WI38 (cell line): ENCODE measurements around the gene DAP.

ENCODE experiments used
- H3K4me3 ChIP-seq: 2 replicates; pipeline ENCODE4 v1.5.1; 2011; ENCODE audit warnings: low read depth, mild to moderate bottlenecking, control low read depth, low read length
- TF ChIP-seq, protein P1 (sequence below): IDR thresholded peaks from 2 replicates; pipeline ENCODE4 v1.5.1; 2012; ENCODE audit warnings: low read depth, mild to moderate bottlenecking, control low read depth, low read length

DAP gene

GRCh38 chr5:10750909-10751308, 10.1 kb downstream of the DAP start:
- no peak overlapping the region for H3K4me3 ChIP-seq
- TF ChIP-seq, protein P1, sequence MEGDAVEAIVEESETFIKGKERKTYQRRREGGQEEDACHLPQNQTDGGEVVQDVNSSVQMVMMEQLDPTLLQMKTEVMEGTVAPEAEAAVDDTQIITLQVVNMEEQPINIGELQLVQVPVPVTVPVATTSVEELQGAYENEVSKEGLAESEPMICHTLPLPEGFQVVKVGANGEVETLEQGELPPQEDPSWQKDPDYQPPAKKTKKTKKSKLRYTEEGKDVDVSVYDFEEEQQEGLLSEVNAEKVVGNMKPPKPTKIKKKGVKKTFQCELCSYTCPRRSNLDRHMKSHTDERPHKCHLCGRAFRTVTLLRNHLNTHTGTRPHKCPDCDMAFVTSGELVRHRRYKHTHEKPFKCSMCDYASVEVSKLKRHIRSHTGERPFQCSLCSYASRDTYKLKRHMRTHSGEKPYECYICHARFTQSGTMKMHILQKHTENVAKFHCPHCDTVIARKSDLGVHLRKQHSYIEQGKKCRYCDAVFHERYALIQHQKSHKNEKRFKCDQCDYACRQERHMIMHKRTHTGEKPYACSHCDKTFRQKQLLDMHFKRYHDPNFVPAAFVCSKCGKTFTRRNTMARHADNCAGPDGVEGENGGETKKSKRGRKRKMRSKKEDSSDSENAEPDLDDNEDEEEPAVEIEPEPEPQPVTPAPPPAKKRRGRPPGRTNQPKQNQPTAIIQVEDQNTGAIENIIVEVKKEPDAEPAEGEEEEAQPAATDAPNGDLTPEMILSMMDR, result no peak

DNA sequence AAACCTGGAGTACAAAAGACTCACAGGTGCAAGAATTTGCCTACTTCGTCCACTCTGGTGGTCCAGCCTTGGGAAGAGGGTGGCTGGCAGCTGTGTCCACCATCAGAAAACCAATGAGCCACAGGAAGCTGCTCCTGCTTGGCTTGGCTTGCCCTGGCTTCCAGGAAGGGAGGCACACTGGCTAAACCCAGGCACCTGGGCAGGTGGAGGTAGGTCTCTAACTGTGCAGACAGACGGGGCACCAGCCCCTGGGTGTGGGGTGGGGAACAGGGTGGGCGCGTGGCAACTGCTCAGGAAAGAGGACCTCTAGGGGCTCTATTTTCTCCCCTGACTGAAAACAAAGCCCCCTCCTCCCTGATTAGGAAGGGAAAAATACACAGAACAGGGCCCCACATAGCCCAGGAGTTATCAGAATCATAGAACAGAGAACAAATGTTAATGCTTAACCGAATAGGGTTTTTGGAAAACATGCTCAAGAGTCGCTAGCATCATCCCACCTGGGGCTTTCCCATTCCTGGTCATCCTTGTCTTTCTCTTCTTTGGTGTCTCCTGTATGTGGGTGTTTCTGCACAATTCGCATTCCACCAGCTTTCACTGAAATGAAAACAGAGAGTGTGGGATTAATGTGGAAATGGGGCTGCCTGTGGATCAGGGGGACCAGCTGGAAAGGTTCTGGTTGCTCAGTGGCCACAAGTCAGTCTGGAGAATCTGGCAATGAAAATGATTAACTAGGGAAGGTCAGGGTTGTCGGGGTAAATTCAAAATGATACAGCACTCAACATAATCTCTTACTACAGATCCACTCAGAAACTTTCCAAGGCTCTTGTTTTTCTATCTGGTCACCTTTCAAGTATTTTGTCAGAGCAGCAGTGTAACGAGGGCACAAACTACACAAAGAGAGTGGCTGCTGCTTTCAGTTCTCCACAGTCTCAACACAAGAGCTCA, 13.1 kb downstream of the DAP start:
- TF ChIP-seq, protein P1, result no peak
- no peak overlapping the region for H3K4me3 ChIP-seq

GRCh38 chr5:10746711-10747110, 14.3 kb downstream of the DAP start:
- no peak overlapping the region for H3K4me3 ChIP-seq
- TF ChIP-seq, protein P1, result no peak

GRCh38 chr5:10745133-10745532, 15.9 kb downstream of the DAP start:
- TF ChIP-seq, protein P1, result no peak
- H3K4me3 ChIP-seq, result no peak overlapping the region

DNA sequence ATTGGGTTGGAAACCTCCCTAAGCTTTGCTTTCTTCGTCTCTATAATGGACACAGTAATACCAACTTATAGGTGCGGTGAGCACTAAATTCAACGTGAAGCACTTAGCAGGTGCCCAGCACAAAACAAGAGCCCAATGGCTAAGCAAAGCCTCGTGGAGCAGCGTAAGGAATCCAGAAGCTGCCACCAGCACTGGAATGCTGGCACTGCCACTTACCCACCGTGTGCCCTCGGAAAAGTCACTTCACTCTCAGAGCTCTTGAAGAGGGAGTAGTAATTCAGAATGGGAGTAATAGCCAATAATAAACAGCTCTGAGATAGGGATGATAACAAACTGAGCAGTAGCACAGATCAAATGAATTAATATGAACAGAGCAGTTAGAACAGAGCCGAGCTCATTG, 16.4 kb downstream of the DAP start:
- H3K4me3 ChIP-seq, result no peak overlapping the region
- TF ChIP-seq, protein P1, result no peak

DNA sequence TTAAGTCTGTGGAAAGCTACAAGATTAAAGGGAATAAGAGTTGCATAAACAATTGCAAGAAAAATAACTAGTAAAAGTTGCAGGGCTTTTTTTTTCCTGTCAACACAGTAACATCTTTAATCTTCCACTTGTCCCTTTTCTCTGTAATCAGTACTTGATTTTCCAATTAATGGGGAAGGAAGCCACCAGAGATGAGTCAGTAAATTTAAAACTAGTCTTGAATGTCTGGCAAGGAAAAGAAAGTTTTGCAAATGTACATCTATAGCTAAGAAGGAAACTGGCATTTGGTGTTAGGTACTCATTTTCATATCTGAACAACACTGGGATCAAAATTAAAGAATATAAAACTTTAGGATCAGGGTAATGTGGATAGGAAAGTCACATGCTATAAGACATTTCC, 17.1 kb downstream of the DAP start:
- TF ChIP-seq, protein P1, result no peak
- no peak overlapping the region for H3K4me3 ChIP-seq

DNA sequence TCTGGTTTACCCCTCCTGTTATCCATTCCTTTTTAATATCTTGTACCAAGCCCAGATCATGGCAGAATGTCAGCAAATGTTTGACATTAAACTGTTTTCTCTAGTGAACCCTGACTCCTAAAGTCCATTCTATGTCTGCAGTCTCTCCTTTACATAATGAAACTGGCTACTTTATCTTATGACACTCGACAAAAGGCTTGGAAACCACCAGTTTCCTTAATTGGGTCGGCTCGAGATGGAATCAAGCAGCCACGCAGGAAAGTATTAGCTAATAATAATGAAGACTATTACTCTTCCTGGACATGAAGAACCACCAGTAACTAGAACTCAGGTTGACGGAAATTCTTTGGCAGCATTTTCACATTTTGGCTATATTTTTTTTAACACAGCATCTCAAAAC, 17.5 kb downstream of the DAP start:
- TF ChIP-seq, protein P1, result no peak

More for the DNA sequence above, 17.5 kb downstream of the DAP start:
- H3K4me3 ChIP-seq, result no peak overlapping the region
